Muscle layer of colon (tissue), 2 donors: ENCODE measurements around the gene STK10.
A peak's percentile ranks its signal among the peaks of the same experiment; 100 is the strongest.

Experiments
- H3K27ac ChIP-seq: one replicate; pipeline ENCODE4 v1.7.0; 2013; ENCODE audit warnings: low read depth, mild to moderate bottlenecking, low read length, moderate library complexity
- H3K27me3 ChIP-seq, 2 donors: one replicate each; pipeline ENCODE4 v1.7.0; 2013; ENCODE audit warnings: low read length in 2 of 2, mild to moderate bottlenecking in 2 of 2; ENCODE audit not compliant: insufficient read depth in 2 of 2, control insufficient read depth in 1 of 2
- H3K36me3 ChIP-seq: one replicate; pipeline ENCODE4 v1.7.0; 2013; ENCODE audit warnings: mild to moderate bottlenecking, low read length; ENCODE audit not compliant: insufficient read depth
- H3K4me1 ChIP-seq: one replicate; pipeline ENCODE4 v1.7.0; 2013; ENCODE audit warnings: mild to moderate bottlenecking, low read length; ENCODE audit not compliant: insufficient read depth
- H3K4me3 ChIP-seq, 2 donors: one replicate each; pipeline ENCODE4 v1.7.0; 2013; ENCODE audit warnings: low read length in 2 of 2, low read depth in 1 of 2, mild to moderate bottlenecking in 1 of 2, moderate library complexity in 1 of 2
- H3K9ac ChIP-seq: one replicate; pipeline ENCODE4 v1.7.0; 2013; ENCODE audit warnings: low read length
- H3K9me3 ChIP-seq: one replicate; pipeline ENCODE4 v1.7.0; 2013; ENCODE audit warnings: mild to moderate bottlenecking, low read length
- donor health status: abdominal sarcoma.
- donor health status: Adenocarcinoma of cecum.

Gene STK10

DNA sequence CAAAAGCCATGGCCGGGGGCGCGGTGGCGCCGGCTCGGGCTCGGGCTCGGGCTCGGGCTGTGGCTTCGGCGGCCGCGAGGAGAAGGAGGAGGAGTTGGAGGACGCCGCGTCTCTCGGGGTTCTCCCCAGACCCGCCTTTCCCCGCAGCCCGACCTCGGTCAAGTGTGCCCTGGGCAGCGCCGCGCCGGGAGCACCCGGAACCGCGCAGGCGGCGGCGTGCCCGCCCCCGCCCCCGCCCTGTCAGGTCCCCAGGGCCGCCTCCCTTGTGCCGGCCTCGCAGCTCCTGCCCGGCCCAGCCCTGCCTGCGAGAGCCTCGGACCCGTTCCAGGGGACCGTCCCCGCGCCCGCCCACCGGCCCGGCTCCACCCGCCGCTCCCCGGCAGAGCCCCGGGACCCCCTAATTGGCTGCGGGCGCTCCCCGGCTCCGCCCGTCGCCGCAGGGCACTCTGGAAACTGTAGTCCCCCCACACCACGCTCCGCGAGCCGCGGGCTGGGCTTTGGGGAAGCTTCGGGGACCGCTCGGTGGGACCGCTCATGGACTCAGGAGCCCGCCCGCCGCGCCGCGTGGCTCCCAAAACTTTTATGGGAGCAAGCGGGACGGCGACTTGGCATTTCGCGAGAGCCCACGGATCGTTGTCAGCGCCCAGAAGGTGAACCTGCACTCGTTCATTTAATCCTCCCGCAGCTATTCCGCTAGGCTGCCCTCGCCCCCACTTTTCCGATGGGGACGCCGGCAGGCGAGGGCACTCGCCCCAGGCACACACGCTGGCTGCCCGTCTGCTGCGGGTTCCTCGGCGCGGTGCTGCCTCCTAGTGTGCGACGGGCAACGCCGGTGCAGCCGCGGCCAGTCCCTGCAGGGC, at the start of gene STK10:
TSS of gene STK10 (minus strand) at position 192 of the 860 bp plus-strand sequence. CDS start at position 10, 182 bp downstream.
- Histone ChIP-seq H3K9ac (peak within 1 kb of the TSS; percentile 70), H3K4me3 (peak within 1 kb of the TSS; percentile 87 to 94), H3K4me1 (peaks cover 15% of the 10 kb centered on the region), H3K36me3 (no peaks in the 10 kb centered on the region), H3K27ac (peak within 1 kb of the TSS; percentile 83), H3K27me3 (no peaks in the 10 kb centered on the region), H3K9me3 (no peaks in the 10 kb centered on the region)

DNA sequence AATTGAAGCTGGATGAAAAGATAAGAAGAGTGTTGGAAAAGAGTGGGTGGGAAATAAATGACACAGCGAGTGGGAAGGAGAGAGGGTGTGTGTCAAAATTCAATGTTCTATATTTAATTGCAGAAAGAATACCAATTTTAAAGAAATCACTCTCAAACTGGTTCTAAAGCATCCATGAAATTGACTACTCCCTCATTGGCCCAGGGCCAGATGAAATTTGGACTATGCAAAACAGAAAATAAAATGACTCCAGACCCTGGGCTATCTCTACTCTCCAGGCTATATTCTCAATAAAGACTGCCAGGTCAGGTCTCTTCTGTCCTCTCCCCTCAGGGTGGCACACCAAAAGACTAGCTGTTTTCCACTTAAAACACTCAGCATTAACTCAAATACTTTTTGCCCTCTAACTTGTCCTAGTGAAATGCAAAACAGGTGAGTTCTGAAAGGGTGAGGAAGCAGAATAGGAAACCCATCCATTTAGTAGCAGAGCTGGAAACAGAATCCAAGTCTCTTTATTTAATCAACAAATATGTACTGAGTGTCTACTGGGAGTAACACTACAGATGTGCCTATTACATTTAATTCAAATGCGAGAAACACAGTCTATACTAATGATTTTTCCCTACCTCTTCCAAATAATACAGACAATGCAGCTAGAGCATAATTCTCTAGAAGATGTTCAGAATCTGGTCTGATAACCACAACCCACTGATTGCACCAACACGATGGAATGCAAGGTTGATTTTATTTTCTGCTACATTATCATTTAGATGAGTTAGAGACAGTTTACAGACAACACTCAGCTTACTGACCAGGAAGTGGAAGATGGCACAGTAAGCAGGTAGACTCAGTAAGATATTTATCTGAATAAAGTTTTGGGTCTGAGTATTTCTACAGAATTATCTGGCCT, 48.1 kb upstream of the STK10 start:
- no peaks in the 10 kb centered on the region for H3K9me3 ChIP-seq
- no peak overlapping the region for H3K9ac ChIP-seq
- H3K27me3 ChIP-seq, result no peaks in the 10 kb centered on the region
- H3K4me1 ChIP-seq, result no peaks in the 10 kb centered on the region
- no peak overlapping the region for H3K27ac ChIP-seq
- no peaks in the 10 kb centered on the region for H3K36me3 ChIP-seq
- no peak overlapping the region for H3K4me3 ChIP-seq

DNA sequence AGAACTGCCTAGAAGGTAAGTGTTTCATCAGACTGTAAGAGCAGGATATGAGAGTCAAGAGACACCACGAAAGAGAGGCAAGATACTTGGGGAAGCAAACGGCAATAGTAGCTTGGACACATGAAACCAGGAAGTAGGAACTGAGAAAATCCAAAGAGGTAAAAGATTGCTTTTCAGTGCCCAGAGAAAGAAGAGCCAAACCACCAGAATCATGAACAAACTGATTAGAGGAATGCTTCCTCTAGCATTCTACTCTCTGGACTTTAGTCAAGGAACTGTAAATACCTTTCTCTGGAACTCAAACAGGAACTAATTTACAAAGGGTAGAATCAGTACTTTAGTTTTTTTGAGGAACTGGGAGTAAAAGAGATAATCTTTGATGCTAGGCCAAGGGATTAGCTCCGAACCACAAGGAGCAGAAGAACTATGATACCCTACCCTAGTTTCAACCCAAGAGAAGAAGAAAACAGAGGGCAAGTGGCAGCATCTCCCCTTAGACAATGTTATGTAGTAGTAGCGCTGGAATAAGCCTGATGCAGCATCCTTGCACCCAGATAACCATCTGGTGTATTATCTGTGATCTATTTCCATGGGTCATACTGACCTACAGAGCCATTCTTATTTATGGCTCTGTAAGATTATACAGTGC, 47.2 kb upstream of the STK10 start:
- Histone ChIP-seq H3K36me3 (no peaks in the 10 kb centered on the region), H3K27ac (no peak overlapping the region), H3K4me1 (no peaks in the 10 kb centered on the region), H3K27me3 (no peaks in the 10 kb centered on the region), H3K9ac (no peak overlapping the region), H3K4me3 (no peak overlapping the region), H3K9me3 (no peaks in the 10 kb centered on the region)

DNA sequence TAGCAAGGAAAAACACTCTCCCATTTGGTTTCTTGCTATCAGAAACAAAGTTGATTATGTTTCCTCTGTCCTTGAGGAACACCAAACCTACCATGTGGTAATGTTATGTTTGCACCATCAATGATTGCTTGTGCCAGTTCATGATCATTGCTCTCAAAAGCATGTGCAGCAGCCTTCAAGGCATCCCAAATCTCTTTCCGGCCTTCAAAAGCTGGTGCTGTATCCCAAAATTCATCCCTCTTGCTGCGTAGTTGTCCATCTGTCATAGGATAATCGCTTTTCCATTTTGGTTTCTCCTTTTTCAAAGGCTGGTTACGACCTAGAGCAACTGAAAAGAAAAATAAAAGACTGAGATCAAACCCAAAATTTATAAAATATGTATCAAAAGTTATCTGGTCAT, 46.0 kb upstream of the STK10 start:
- no peak overlapping the region for H3K4me3 ChIP-seq
- no peaks in the 10 kb centered on the region for H3K4me1 ChIP-seq

DNA sequence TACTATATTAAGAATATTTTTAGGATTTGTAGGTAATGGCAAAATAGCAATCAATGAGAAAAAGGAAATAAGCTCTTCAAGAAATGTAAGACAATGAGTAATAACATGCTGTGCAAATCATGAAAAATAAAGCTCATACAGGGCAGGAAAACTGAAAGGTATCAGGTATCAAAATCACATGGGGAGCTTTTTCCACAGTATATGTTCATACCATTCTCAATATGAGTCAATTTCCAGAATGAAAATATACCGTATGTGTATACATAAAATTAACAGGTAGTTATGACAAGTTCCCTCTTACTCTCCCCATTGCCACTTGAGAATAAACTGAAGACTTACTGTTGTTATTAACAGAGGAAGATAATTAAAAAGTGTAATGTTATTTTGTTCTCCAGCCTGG, 41.9 kb upstream of the STK10 start:
- no peaks in the 10 kb centered on the region for H3K9me3 ChIP-seq
- no peaks in the 10 kb centered on the region for H3K27me3 ChIP-seq
- H3K9ac ChIP-seq, result no peak overlapping the region
- H3K4me3 ChIP-seq, result no peak overlapping the region
- H3K27ac ChIP-seq, result no peak overlapping the region
- peaks cover 4% of the 10 kb centered on the region for H3K36me3 ChIP-seq
- H3K4me1 ChIP-seq, result no peaks in the 10 kb centered on the region

More for the DNA sequence above, 46.0 kb upstream of the STK10 start:
- H3K27ac ChIP-seq, result no peak overlapping the region
- H3K9me3 ChIP-seq, result no peaks in the 10 kb centered on the region
- H3K36me3 ChIP-seq, result no peaks in the 10 kb centered on the region
- no peaks in the 10 kb centered on the region for H3K27me3 ChIP-seq
- H3K9ac ChIP-seq, result no peak overlapping the region

- H3K9ac ChIP-seq, result no peak overlapping the region
- no peak overlapping the region for H3K27ac ChIP-seq
- no peaks in the 10 kb centered on the region for H3K4me1 ChIP-seq
- H3K36me3 ChIP-seq, result peaks cover 4% of the 10 kb centered on the region
- H3K4me3 ChIP-seq, result no peak overlapping the region
- H3K27me3 ChIP-seq, result no peaks in the 10 kb centered on the region
- no peaks in the 10 kb centered on the region for H3K9me3 ChIP-seq
Measured at GRCh38 chr5:172224996-172225395, 37.0 kb upstream of the STK10 start.

- Histone ChIP-seq H3K27ac (no peak overlapping the region), H3K27me3 (no peaks in the 10 kb centered on the region), H3K4me1 (no peaks in the 10 kb centered on the region), H3K9me3 (no peaks in the 10 kb centered on the region), H3K36me3 (peaks cover 4% of the 10 kb centered on the region), H3K9ac (no peak overlapping the region), H3K4me3 (no peak overlapping the region)
Measured at GRCh38 chr5:172223901-172224873, 36.2 kb upstream of the STK10 start.

DNA sequence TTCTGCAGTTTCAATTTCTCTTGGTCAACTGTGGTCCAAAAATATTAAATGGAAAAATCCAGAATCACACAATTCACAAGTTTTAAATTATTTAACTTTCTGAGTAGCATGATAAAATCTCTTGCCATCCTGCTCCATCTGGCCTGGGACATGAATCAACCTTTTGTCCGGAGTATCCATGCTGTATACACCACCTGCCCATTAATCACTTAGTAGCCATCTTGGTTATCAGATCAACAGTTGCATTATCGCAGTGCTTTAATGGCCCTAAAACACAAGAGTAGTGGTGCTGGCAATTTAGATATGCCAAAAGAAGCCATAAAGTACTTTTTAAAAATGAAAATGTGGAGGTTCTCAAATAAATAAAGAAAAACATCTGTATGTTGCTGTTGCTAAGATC, 31.3 kb upstream of the STK10 start:
- Histone ChIP-seq H3K4me3 (no peak overlapping the region), H3K9me3 (no peaks in the 10 kb centered on the region), H3K27me3 (no peaks in the 10 kb centered on the region), H3K36me3 (peaks cover 2% of the 10 kb centered on the region), H3K9ac (no peak overlapping the region), H3K4me1 (no peaks in the 10 kb centered on the region), H3K27ac (no peak overlapping the region)

GRCh38 chr5:172216345-172216744, 28.3 kb upstream of the STK10 start:
- Histone ChIP-seq H3K9me3 (no peaks in the 10 kb centered on the region), H3K27ac (no peak overlapping the region), H3K9ac (no peak overlapping the region), H3K4me1 (no peaks in the 10 kb centered on the region), H3K4me3 (no peak overlapping the region), H3K36me3 (peaks cover 11% of the 10 kb centered on the region), H3K27me3 (no peaks in the 10 kb centered on the region)

- Histone ChIP-seq H3K36me3 (peaks cover 20% of the 10 kb centered on the region), H3K27ac (no peak overlapping the region), H3K9ac (no peak overlapping the region), H3K4me3 (no peak overlapping the region), H3K9me3 (no peaks in the 10 kb centered on the region), H3K27me3 (no peaks in the 10 kb centered on the region), H3K4me1 (no peaks in the 10 kb centered on the region)
Measured at GRCh38 chr5:172213126-172213525, 25.1 kb upstream of the STK10 start.
